ENCODE data around the gene TTLL3.

DNA sequence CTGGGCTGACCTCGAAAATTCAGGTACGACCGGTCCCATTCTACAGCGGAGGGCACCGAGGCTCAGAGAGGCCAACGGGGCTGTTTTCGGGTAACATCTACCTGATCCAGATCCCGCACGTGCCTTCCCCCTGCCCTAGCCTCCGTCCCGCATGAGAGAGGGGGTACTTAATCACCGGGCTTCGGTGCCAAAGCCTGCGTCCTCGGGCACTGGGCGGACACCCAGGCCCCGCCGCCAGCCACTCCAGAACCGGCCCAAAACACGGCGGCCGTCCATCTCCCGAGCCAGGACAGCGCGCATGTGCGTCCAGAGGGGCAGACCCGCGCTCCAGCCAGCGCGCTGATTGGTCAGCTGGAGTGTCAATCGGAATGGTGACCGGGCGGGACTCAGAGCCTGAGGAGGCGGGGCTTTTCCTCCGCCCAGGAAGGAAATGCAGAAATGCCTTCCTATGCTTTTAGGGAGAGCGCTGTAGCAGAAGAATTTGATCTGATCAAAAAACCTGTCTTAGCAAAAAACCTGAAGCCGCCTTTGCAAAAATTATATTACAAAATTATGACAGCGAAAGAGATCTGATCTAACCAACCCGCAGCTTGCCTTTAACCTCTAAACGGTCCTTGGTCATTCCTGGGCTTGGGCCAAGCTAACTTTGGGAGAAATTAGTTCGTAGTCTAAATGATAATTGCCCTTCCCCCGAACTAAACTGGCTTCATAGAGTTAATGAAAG is 33.8 kb downstream of the TTLL3 start, which contains the start of gene RPUSD3:
- TF ChIP-seq, protein P1, sequence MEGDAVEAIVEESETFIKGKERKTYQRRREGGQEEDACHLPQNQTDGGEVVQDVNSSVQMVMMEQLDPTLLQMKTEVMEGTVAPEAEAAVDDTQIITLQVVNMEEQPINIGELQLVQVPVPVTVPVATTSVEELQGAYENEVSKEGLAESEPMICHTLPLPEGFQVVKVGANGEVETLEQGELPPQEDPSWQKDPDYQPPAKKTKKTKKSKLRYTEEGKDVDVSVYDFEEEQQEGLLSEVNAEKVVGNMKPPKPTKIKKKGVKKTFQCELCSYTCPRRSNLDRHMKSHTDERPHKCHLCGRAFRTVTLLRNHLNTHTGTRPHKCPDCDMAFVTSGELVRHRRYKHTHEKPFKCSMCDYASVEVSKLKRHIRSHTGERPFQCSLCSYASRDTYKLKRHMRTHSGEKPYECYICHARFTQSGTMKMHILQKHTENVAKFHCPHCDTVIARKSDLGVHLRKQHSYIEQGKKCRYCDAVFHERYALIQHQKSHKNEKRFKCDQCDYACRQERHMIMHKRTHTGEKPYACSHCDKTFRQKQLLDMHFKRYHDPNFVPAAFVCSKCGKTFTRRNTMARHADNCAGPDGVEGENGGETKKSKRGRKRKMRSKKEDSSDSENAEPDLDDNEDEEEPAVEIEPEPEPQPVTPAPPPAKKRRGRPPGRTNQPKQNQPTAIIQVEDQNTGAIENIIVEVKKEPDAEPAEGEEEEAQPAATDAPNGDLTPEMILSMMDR (IDR thresholded peaks at IDR 0.05), result no peak
- TF ChIP-seq TCF7L2 (IDR thresholded peaks at IDR 0.05; ENCODE audit: low read depth, low read length) (no peak), POLR2AphosphoS5 (IDR thresholded peaks at IDR 0.05; ENCODE audit: low read depth, low read length) (peak; percentile 50; the same call in 1 of the 2 replicates)
- TF ChIP-seq, protein P2, sequence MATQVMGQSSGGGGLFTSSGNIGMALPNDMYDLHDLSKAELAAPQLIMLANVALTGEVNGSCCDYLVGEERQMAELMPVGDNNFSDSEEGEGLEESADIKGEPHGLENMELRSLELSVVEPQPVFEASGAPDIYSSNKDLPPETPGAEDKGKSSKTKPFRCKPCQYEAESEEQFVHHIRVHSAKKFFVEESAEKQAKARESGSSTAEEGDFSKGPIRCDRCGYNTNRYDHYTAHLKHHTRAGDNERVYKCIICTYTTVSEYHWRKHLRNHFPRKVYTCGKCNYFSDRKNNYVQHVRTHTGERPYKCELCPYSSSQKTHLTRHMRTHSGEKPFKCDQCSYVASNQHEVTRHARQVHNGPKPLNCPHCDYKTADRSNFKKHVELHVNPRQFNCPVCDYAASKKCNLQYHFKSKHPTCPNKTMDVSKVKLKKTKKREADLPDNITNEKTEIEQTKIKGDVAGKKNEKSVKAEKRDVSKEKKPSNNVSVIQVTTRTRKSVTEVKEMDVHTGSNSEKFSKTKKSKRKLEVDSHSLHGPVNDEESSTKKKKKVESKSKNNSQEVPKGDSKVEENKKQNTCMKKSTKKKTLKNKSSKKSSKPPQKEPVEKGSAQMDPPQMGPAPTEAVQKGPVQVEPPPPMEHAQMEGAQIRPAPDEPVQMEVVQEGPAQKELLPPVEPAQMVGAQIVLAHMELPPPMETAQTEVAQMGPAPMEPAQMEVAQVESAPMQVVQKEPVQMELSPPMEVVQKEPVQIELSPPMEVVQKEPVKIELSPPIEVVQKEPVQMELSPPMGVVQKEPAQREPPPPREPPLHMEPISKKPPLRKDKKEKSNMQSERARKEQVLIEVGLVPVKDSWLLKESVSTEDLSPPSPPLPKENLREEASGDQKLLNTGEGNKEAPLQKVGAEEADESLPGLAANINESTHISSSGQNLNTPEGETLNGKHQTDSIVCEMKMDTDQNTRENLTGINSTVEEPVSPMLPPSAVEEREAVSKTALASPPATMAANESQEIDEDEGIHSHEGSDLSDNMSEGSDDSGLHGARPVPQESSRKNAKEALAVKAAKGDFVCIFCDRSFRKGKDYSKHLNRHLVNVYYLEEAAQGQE (IDR thresholded peaks at IDR 0.05; ENCODE audit: insufficient read depth in 1 of 2, low read depth in 2 of 2, low read length in 1 of 2), result no peak
